ENCODE data around the gene TBC1D4.

The TBC1D4 gene

DNA sequence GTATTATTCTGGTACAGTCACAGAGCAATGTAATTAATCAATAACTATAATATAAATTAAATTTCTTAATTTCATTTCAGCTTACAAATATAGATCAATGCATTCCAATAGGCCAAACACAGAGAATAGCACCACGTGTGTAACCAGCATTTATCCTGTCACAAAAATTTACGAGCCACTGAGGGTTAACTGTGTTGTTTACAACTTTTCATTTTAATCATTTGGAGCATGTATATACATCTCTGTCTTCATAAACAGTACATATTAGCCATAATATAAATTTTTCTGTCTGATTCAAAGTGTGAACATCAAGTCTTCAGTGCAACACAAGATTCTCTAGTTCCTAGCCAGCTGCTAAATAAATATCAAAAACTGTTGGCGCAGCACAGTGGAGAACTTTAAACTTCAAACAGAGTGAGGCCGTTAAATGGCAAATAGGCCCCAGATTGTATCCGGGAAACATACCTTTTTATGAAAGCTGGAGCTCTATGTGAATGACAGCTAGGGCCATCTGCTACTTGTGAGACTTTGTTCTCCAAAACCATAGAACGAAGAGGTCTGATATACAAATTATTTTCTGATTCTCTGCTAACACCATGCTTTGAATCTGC lies 105.1 kb downstream of the TBC1D4 start:
- DNase-seq (ENCODE audit: extremely low spot score), result no peak
- ChIA-PET POLR2A (no interaction called here), CTCF (interaction anchor here (0.7 to 2.4 kb wide), 4 partner anchors 19 to 165 kb away, joined by 3 to 6 read pairs (median 4); partner anchors contain the start of gene TBC1D4)
- TF ChIP-seq, protein P1, sequence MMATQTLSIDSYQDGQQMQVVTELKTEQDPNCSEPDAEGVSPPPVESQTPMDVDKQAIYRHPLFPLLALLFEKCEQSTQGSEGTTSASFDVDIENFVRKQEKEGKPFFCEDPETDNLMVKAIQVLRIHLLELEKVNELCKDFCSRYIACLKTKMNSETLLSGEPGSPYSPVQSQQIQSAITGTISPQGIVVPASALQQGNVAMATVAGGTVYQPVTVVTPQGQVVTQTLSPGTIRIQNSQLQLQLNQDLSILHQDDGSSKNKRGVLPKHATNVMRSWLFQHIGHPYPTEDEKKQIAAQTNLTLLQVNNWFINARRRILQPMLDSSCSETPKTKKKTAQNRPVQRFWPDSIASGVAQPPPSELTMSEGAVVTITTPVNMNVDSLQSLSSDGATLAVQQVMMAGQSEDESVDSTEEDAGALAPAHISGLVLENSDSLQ (IDR thresholded peaks at IDR 0.05), result peak; percentile 77
- TF ChIP-seq ARNT (IDR thresholded peaks at IDR 0.05), result no peak

DNA sequence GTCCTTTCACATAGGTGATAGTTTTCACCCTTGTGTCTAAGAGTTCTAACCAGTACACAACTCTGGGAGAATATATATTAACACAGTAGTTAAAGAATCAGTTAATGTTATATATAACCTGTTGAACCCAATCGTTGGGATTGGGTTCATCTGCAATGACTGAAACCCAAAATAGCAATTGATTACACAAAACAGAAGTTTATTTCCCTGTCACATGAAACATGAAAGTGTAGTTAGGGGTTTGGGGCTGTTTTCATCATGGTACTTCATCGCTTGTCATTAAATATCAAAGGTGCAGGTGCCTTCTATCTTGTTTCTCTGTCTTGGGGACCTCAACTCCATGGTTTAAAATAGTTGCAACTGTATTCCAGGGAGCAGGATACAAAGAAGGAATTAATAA lies 106.6 kb downstream of the TBC1D4 start:
- DNase-seq (ENCODE audit: extremely low spot score), result no peak
- TF ChIP-seq L3MBTL2 (conservative IDR thresholded peaks at IDR 0.05) (no peak), TARDBP (IDR thresholded peaks at IDR 0.05) (no peak), NFRKB (IDR thresholded peaks at IDR 0.05) (no peak), HDGF (IDR thresholded peaks at IDR 0.05; ENCODE audit: borderline replicate concordance) (no peak), ELF4 (IDR thresholded peaks at IDR 0.05) (no peak), FOXM1 (IDR thresholded peaks at IDR 0.05; ENCODE audit: borderline replicate concordance) (no peak), FOXK2 (IDR thresholded peaks at IDR 0.05) (no peak)
- ChIA-PET POLR2A (no interaction called here), CTCF (interaction anchor here (0.7 to 2.4 kb wide), 5 partner anchors 8 to 109 kb away, joined by 3 to 6 read pairs (median 3); partner anchors contain the start of gene TBC1D4)

DNA sequence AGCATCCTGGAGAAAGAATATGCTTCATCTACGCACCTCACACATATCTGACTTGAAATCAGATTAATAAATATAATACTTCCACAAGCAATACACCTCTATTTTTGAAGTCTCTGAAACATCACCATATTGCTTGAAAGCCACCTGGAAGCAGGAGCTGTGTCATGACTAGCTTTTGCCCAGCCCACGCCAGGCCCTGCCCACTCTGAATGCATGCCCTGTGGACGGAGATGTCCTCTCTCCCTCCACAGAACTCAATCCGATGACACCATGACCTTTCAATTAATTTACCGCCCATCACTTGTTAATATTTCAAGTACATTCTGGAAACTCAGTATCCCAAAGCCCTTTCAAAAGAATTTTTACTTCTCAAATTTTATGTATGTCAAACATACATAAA lies 108.0 kb downstream of the TBC1D4 start:
- ChIA-PET CTCF (interaction anchor here (2.7 to 4.0 kb wide), 3 partner anchors 15 to 108 kb away, joined by 14 to 34 read pairs (median 26); partner anchors contain the start of gene TBC1D4), POLR2A (interaction anchor here (1.1 to 1.5 kb wide), 3 partner anchors 64 to 107 kb away, joined by 3 read pairs; no protein-coding TSS in a partner anchor)
- no peak for DNase-seq (ENCODE audit: extremely low spot score)
- TF ChIP-seq FOXA1 (IDR thresholded peaks at IDR 0.05) (no peak), NFRKB (IDR thresholded peaks at IDR 0.05) (no peak), ZNF384 (IDR thresholded peaks at IDR 0.05) (no peak), L3MBTL2 (conservative IDR thresholded peaks at IDR 0.05) (no peak), TARDBP (IDR thresholded peaks at IDR 0.05) (no peak), SUZ12 (IDR thresholded peaks at IDR 0.05) (no peak), FOXM1 (IDR thresholded peaks at IDR 0.05; ENCODE audit: borderline replicate concordance) (no peak)

DNA sequence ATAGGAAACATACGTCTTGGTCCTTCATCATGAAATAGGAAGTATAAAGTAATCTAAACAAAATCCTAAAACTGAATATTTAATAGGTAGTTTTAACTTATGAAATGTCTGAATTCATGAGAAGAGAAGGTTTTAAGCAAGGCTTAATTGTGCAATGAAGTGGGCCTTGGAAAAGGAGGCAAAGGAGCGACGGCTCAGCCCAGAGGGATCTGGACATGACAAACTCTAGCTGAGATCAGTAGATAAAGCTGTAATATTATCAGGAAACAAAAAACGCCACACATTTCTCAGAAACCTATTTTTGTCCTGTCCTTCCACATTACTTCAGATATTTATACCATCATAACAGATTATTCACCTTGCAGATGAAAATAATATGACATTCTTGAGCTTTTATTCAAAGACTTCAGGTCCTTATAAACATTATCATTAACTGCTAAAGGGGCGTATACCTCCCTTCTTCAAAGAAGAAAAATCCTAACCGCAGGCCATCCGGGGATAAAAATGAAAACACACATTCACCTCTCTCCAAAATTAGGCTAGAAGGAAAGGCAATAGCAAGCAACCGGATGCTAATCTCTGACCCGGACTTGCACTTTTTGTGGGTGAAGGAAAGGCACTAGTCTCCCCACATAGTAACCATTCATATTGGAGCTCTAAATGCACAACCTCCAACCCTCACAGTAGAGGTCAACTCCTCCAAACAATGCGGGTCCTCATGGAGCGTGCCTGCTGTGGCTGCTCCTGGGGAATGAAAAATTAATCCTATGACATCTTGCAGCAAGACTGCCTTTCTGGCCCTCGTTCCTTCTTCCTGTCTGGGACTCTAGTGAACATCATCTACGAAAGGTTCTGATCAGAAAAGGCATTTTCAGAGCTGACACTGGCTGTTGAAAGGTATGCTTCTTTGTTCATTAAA lies 108.8 kb downstream of the TBC1D4 start:
- TF ChIP-seq SP1 (IDR thresholded peaks at IDR 0.05) (no peak), L3MBTL2 (conservative IDR thresholded peaks at IDR 0.05) (no peak), ELF4 (IDR thresholded peaks at IDR 0.05) (no peak), SUZ12 (IDR thresholded peaks at IDR 0.05) (no peak), HDGF (IDR thresholded peaks at IDR 0.05; ENCODE audit: borderline replicate concordance) (0 out of 2 replicates have a peak, but pooled peaks have one; percentile 77), BHLHE40 (IDR thresholded peaks at IDR 0.05; ENCODE audit: borderline replicate concordance) (no peak), CTBP1 (IDR thresholded peaks at IDR 0.05; ENCODE audit: borderline replicate concordance) (no peak), FOXA1 (IDR thresholded peaks at IDR 0.05) (no peak)
- ChIA-PET CTCF (interaction anchor here (0.7 to 4.0 kb wide), 22 partner anchors 9 to 1620 kb away, joined by 3 to 34 read pairs (median 4); partner anchors contain the start of genes COMMD6 and TBC1D4), POLR2A (interaction anchor here (0.5 to 1.5 kb wide), 4 partner anchors 104 to 109 kb away, joined by 3 to 4 read pairs (median 3); partner anchors contain the start of gene TBC1D4)
- no peak for DNase-seq (ENCODE audit: extremely low spot score)

DNA sequence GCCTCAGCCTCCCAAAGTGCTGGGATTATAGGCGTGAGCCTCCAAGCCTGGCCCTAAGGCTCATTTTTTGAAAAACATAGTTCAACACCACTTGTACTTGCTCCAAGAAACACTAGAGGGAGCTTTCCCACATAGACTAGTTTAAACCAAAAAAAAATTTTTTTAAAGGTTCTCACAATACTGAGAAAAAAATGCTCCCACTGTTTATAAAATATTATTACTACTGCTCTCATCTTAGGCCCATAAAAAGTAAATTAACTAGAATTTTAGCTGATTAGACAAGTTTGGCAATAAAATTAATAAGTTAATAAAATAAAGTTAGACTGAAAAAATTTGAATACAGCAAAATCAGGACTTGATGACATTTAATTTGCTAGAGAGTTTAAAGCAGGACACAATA lies 109.5 kb downstream of the TBC1D4 start:
- CTCF ChIA-PET, result interaction anchor here (0.6 to 4.0 kb wide), 24 partner anchors 8 to 1620 kb away, joined by 3 to 34 read pairs (median 4); partner anchors contain the start of genes COMMD6 and TBC1D4
- POLR2A ChIA-PET, result interaction anchor here (0.5 to 1.5 kb wide), 3 partner anchors 107 to 110 kb away, joined by 3 to 4 read pairs (median 3); partner anchors contain the start of gene TBC1D4
- DNase-seq (ENCODE audit: extremely low spot score), result peak; percentile 68
- TF ChIP-seq LEF1 (IDR thresholded peaks at IDR 0.05; ENCODE audit: borderline replicate concordance) (no peak), BHLHE40 (IDR thresholded peaks at IDR 0.05; ENCODE audit: borderline replicate concordance) (no peak), ZNF384 (IDR thresholded peaks at IDR 0.05) (peak; percentile 95), ARNT (IDR thresholded peaks at IDR 0.05) (no peak), CTBP1 (IDR thresholded peaks at IDR 0.05; ENCODE audit: borderline replicate concordance) (no peak)

DNA sequence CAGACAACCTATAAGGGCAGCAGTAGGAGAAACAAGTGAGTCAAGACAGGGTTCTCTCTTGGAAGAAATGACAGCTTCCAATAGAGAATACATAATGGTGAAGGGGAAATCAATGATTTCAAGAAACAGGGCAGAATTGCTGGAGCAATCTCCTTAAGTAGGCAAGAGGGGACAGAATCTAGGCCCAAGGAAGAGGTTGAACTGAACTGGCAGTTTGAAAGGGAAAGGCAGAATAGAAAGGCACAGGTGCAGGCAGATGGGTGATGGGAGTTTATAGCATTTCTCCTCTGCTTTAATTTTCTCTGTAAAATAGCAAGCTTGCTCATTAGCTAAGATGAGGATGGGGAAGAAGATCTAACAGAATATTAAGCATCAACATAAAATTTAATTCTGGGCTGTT lies 110.8 kb downstream of the TBC1D4 start:
- ChIA-PET CTCF (interaction anchor here (0.7 to 4.0 kb wide), 6 partner anchors 10 to 1009 kb away, joined by 3 to 34 read pairs (median 4); partner anchors contain the start of gene TBC1D4), POLR2A (interaction anchor here (1.5 kb wide), 1 partner anchor 111 kb away, joined by 5 read pairs; the partner anchor contains the start of gene TBC1D4)
- TF ChIP-seq SP1 (IDR thresholded peaks at IDR 0.05) (no peak), FOXA1 (IDR thresholded peaks at IDR 0.05) (no peak), BHLHE40 (IDR thresholded peaks at IDR 0.05; ENCODE audit: borderline replicate concordance) (no peak), FOXK2 (IDR thresholded peaks at IDR 0.05) (no peak), CTBP1 (IDR thresholded peaks at IDR 0.05; ENCODE audit: borderline replicate concordance) (no peak), NFRKB (IDR thresholded peaks at IDR 0.05) (no peak), SUZ12 (IDR thresholded peaks at IDR 0.05) (no peak), TARDBP (IDR thresholded peaks at IDR 0.05) (no peak), FOXM1 (IDR thresholded peaks at IDR 0.05; ENCODE audit: borderline replicate concordance) (no peak), ZNF384 (IDR thresholded peaks at IDR 0.05) (no peak), L3MBTL2 (conservative IDR thresholded peaks at IDR 0.05) (no peak), HDGF (IDR thresholded peaks at IDR 0.05; ENCODE audit: borderline replicate concordance) (no peak), ARNT (IDR thresholded peaks at IDR 0.05) (no peak)
- TF ChIP-seq, protein P1 (IDR thresholded peaks at IDR 0.05), result no peak
- no peak for DNase-seq (ENCODE audit: extremely low spot score)

Measured in HEK293T (cell line).